Transverse colon (tissue), 4 donors: ENCODE results near the gene PDRG1. TPM values are rescaled to one million over a fixed set of nuclear protein-coding genes. Genes with fewer than 3 reads are reported as not detected.

ENCODE experiments used
- DNase-seq: peaks from one replicate; pipeline ENCODE4 v3.0.0-alpha.2; 2019
- H3K27ac ChIP-seq, 4 donors: fragments of 200-600 bp; sonication (generic); 2 replicates each; pipeline ENCODE4 v1.5.1; 2016 to 2018; ENCODE audit warnings: inconsistent platforms in 4 of 4
- H3K27me3 ChIP-seq: fragments of 200-600 bp; sonication (generic); 2 replicates; pipeline ENCODE4 v1.5.1; 2017; ENCODE audit warnings: inconsistent platforms
- H3K36me3 ChIP-seq, 4 donors: fragments of 200-600 bp; sonication (generic); 2 replicates each; pipeline ENCODE4 v1.5.1; 2017 to 2019; ENCODE audit warnings: inconsistent platforms in 4 of 4
- H3K4me1 ChIP-seq, 4 donors: fragments of 200-600 bp; sonication (generic); 2 replicates each; pipeline ENCODE4 v1.5.1; 2017 to 2020; ENCODE audit warnings: inconsistent platforms in 4 of 4
- H3K4me3 ChIP-seq, 4 donors: fragments of 200-600 bp; sonication (generic); 1 replicate in 1 of 4; 2 replicates in 3 of 4; pipeline versions ENCODE4 v1.5.1 to v1.6.1; 2017 to 2019; ENCODE audit warnings: inconsistent platforms in 4 of 4
- H3K9me3 ChIP-seq, 2 donors: fragments of 200-600 bp; sonication (generic); 2 replicates each; pipeline ENCODE4 v1.5.1; 2017 to 2019; ENCODE audit warnings: inconsistent platforms in 2 of 2
- EP300 ChIP-seq: sonication (generic); formaldehyde crosslinking; IDR thresholded peaks from one replicate; pipeline ENCODE4 v1.6.1; 2017; ENCODE audit warnings: antibody characterized with exemption, low read depth
- POLR2A ChIP-seq: fragments of 450-650 bp; IDR thresholded peaks from one replicate; pipeline ENCODE4 v1.6.1; 2016; ENCODE audit warnings: antibody characterized with exemption, mild to moderate bottlenecking, moderate library complexity
- POLR2AphosphoS5 ChIP-seq, 3 donors: sonication (generic); formaldehyde crosslinking; IDR thresholded peaks; one replicate each; pipeline ENCODE4 v1.6.1; 2016; ENCODE audit warnings: antibody characterized with exemption in 3 of 3
- WGBS, 2 donors: methylation state at CpG; one replicate each; pipeline ENCODE4 v1.1.5; 2018; ENCODE audit warnings: low coverage in 1 of 2; 5-methylcytosine and 5-hydroxymethylcytosine counted together
- in situ Hi-C, 4 donors: fragments of 200-750 bp; cut with MboI; loops; one replicate each; pipeline versions ENCODE4 v1.15.0 to v1.15.1; 2017; ENCODE audit warnings: low sequenced_read_pairs in 3 of 4, low pct_ligation_motif_present in 1 of 4, low pct_unique_long_range_greater_than_20kb in 1 of 4
- intact Hi-C: fragments of 100-400 bp; cut with DNase I; formaldehyde crosslinking; loops from one replicate; pipeline ENCODE4 v1.15.1; 2023; ENCODE audit warnings: low total_unique reads
- total RNA-seq, 4 donors: library from RNA; depleted of rRNA; stranded (reverse); fragments of >200 nt; gene quantifications; one replicate each; pipeline ENCODE4 v1.1.0, GENCODE V29; 2016
- TF ChIP-seq, protein P1 (sequence below), 5 experiments: fragments of 200-600 bp in 3 of 5; fragments of 450-650 bp in 2 of 5; sonication (generic) in 3 of 5; IDR thresholded peaks; 1 replicate in 2 of 5; 2 replicates in 3 of 5; pipeline ENCODE4 v1.5.1; 2016 to 2017; ENCODE audit warnings: antibody characterized with exemption in 5 of 5, inconsistent platforms in 3 of 5, mild to moderate bottlenecking in 2 of 5, moderate library complexity in 1 of 5

The PDRG1 gene
- total RNA-seq, 4 donors from 2014 or later: 2.2 to 9.2 (median 6.5) TPM

GRCh38 chr20:31987744-31988143 is 35.9 kb upstream of the PDRG1 start:
- DNase-seq: no peak
- intact Hi-C loops: no loop called here
- H3K9me3 ChIP-seq: no peaks in the 10 kb centered on the region
- no peak overlapping the region for H3K27ac ChIP-seq
- in situ Hi-C loops: no loop called here
- H3K4me3 ChIP-seq: no peak overlapping the region
- H3K4me1 ChIP-seq: no peaks in the 10 kb centered on the region
- TF ChIP-seq POLR2A: no peak
- TF ChIP-seq EP300: no peak
- TF ChIP-seq, protein P1, sequence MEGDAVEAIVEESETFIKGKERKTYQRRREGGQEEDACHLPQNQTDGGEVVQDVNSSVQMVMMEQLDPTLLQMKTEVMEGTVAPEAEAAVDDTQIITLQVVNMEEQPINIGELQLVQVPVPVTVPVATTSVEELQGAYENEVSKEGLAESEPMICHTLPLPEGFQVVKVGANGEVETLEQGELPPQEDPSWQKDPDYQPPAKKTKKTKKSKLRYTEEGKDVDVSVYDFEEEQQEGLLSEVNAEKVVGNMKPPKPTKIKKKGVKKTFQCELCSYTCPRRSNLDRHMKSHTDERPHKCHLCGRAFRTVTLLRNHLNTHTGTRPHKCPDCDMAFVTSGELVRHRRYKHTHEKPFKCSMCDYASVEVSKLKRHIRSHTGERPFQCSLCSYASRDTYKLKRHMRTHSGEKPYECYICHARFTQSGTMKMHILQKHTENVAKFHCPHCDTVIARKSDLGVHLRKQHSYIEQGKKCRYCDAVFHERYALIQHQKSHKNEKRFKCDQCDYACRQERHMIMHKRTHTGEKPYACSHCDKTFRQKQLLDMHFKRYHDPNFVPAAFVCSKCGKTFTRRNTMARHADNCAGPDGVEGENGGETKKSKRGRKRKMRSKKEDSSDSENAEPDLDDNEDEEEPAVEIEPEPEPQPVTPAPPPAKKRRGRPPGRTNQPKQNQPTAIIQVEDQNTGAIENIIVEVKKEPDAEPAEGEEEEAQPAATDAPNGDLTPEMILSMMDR (IDR thresholded peaks at IDR 0.05): no peak
- no peak for TF ChIP-seq POLR2AphosphoS5 (IDR thresholded peaks at IDR 0.05)
- 33% methylated on average over 1 of the region's 1 CpG; no CpG with 5 or more reads in 1 of the 2 donors for WGBS, 2 donors
- no peaks in the 10 kb centered on the region for H3K36me3 ChIP-seq
- no peaks in the 10 kb centered on the region for H3K27me3 ChIP-seq

GRCh38 chr20:31984981-31985471 is 33.2 kb upstream of the PDRG1 start:
- DNase-seq: no peak
- H3K27ac ChIP-seq: no peak overlapping the region
- no peaks in the 10 kb centered on the region for H3K4me1 ChIP-seq
- 17 to 34% methylated on average over 1 to 6 of the region's 6 CpGs for WGBS, 2 donors
- no peak for TF ChIP-seq POLR2A
- no peak for TF ChIP-seq EP300
- TF ChIP-seq POLR2AphosphoS5 (IDR thresholded peaks at IDR 0.05): no peak
- TF ChIP-seq, protein P1 (IDR thresholded peaks at IDR 0.05): no peak
- no peaks in the 10 kb centered on the region for H3K36me3 ChIP-seq
- H3K27me3 ChIP-seq: peaks cover 7% of the 10 kb centered on the region
- intact Hi-C loops (no loop called here), in situ Hi-C loops (no loop called here)
- H3K4me3 ChIP-seq: no peak overlapping the region
- no peaks in the 10 kb centered on the region for H3K9me3 ChIP-seq

DNA sequence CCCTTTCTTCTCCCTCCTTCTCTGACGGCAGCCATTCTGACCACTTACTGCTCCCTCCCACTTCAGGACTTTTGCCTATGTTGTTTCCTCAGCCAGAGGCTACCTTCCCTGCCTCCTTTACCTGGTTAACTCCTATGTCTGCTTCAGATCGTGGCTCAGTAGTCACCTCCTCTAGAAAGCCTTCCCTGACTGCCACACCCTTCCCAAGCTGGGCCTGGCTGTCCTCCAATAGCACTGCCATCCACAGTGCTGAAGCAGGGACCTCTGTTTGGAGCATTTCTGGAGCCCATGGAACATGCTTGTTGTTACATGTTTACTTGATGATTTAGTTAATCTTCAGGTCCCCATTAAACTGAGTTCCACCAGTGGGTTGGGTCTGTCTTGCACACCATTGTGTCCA is 29.9 kb upstream of the PDRG1 start:
- no peak for DNase-seq
- Histone ChIP-seq H3K27ac (no peak overlapping the region), H3K27me3 (peaks cover 7% of the 10 kb centered on the region), H3K9me3 (no peaks in the 10 kb centered on the region), H3K36me3 (no peaks in the 10 kb centered on the region), H3K4me1 (no peaks in the 10 kb centered on the region), H3K4me3 (no peak overlapping the region)
- intact Hi-C loops: no loop called here
- WGBS, 2 donors: 56% methylated on average over 2 of the region's 2 CpGs
- TF ChIP-seq POLR2AphosphoS5 (IDR thresholded peaks at IDR 0.05) (no peak), POLR2A (no peak), EP300 (no peak)
- TF ChIP-seq, protein P1 (IDR thresholded peaks at IDR 0.05): no peak
- in situ Hi-C loops: no loop called here

DNA sequence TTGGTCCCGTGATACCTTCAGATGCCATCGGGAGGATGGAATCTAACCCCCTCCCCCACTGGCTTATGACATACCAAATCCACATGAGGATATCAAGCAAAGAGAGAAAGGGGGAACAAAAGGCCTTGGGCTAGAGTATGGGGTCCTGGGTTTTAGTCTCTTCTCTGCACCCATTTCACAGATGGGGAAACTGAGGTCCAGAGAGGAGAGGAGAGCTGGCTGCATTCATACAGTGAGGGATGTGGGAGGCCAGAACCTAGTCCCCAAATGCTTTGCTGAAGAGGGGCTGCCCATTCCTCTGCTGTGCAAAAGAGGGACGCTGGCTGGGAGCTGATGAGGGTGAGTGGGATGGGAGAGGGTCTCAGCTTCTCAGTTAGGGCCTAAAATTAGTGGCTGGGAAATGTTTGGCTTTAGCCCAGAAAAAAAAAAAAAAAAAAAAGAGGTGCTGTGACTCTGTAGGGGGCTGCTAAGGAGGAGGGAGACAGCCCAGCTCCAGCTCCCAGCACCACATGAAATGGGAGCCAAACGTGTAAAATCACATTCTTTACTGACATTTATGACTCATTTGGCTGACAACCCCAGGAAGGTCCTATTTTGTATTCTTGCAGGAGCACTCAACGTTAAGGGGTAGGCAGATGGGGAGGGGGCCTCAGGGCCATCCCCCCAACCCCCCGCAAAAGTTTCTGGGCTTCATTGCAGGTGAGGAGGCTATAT is 28.0 kb upstream of the PDRG1 start:
- DNase-seq: no peak
- TF ChIP-seq, protein P1 (IDR thresholded peaks at IDR 0.05): no peak
- no peak for TF ChIP-seq EP300
- no peak for TF ChIP-seq POLR2AphosphoS5 (IDR thresholded peaks at IDR 0.05)
- TF ChIP-seq POLR2A: no peak
- 40 to 55% methylated on average over 3 to 6 of the region's 6 CpGs for WGBS, 2 donors
- Histone ChIP-seq H3K36me3 (no peaks in the 10 kb centered on the region), H3K27me3 (peaks cover 17% of the 10 kb centered on the region), H3K27ac (no peak overlapping the region), H3K4me3 (no peak overlapping the region), H3K4me1 (no peaks in the 10 kb centered on the region), H3K9me3 (no peaks in the 10 kb centered on the region)
- in situ Hi-C loops: no loop called here
- intact Hi-C loops: no loop called here
